Measurements from ENCODE around the gene TRIM7.
"Not testable (repeated sequence)": the region's sequence is repeated elsewhere in the genome, so short reads cannot be mapped to it uniquely, and the experiment has no call there.

TRIM7 gene

GRCh38 chr5:181212080-181212479, 7.1 kb upstream of the TRIM7 start:
- no peak overlapping the region for H3K9ac ChIP-seq (ENCODE audit: low read depth in 1 of 2, low read length in 2 of 2)
- no peak overlapping the region for H3K4me3 ChIP-seq (ENCODE audit: low read length in 2 of 2)
- H3K27me3 ChIP-seq (ENCODE audit: control insufficient read depth in 2 of 2, insufficient read depth in 2 of 2, low read length in 2 of 2): no peaks in the 10 kb centered on the region
- H3K4me1 ChIP-seq (ENCODE audit: control insufficient read depth in 2 of 2, insufficient read depth in 2 of 2, low read length in 2 of 2): peaks cover 0 to 6% of the 10 kb centered on the region in 2 donors
- H3K27ac ChIP-seq (ENCODE audit: low read depth in 2 of 2, low read length in 2 of 2): no peak overlapping the region
- no peaks in the 10 kb centered on the region for H3K9me3 ChIP-seq (ENCODE audit: control insufficient read depth in 2 of 2, low read length in 2 of 2)
- no peaks in the 10 kb centered on the region for H3K36me3 ChIP-seq (ENCODE audit: control insufficient read depth in 2 of 2, insufficient read depth in 2 of 2, low read length in 2 of 2)

GRCh38 chr5:181211208-181211607, 6.2 kb upstream of the TRIM7 start:
- Histone ChIP-seq H3K27ac (ENCODE audit: low read depth in 2 of 2, low read length in 2 of 2) (no peak overlapping the region), H3K9me3 (ENCODE audit: control insufficient read depth in 2 of 2, low read length in 2 of 2) (no peaks in the 10 kb centered on the region), H3K4me3 (ENCODE audit: low read length in 2 of 2) (no peak overlapping the region), H3K36me3 (ENCODE audit: control insufficient read depth in 2 of 2, insufficient read depth in 2 of 2, low read length in 2 of 2) (no peaks in the 10 kb centered on the region), H3K27me3 (ENCODE audit: control insufficient read depth in 2 of 2, insufficient read depth in 2 of 2, low read length in 2 of 2) (no peaks in the 10 kb centered on the region), H3K9ac (ENCODE audit: low read depth in 1 of 2, low read length in 2 of 2) (no peak overlapping the region), H3K4me1 (ENCODE audit: control insufficient read depth in 2 of 2, insufficient read depth in 2 of 2, low read length in 2 of 2) (peaks cover 4% of the 10 kb centered on the region in 2 donors)

- not testable (repeated sequence) for H3K4me3 ChIP-seq (ENCODE audit: low read length in 2 of 2); H3K36me3 ChIP-seq (ENCODE audit: control insufficient read depth in 2 of 2, insufficient read depth in 2 of 2, low read length in 2 of 2); H3K27me3 ChIP-seq (ENCODE audit: control insufficient read depth in 2 of 2, insufficient read depth in 2 of 2, low read length in 2 of 2); H3K4me1 ChIP-seq (ENCODE audit: control insufficient read depth in 2 of 2, insufficient read depth in 2 of 2, low read length in 2 of 2); H3K9ac ChIP-seq (ENCODE audit: low read depth in 1 of 2, low read length in 2 of 2); H3K9me3 ChIP-seq (ENCODE audit: control insufficient read depth in 2 of 2, low read length in 2 of 2); H3K27ac ChIP-seq (ENCODE audit: low read depth in 2 of 2, low read length in 2 of 2)
Observed at GRCh38 chr5:181210698-181211097, 5.7 kb upstream of the TRIM7 start.

GRCh38 chr5:181210148-181210547, 5.2 kb upstream of the TRIM7 start:
- not testable (repeated sequence) for H3K9ac ChIP-seq (ENCODE audit: low read depth in 1 of 2, low read length in 2 of 2); H3K27ac ChIP-seq (ENCODE audit: low read depth in 2 of 2, low read length in 2 of 2); H3K27me3 ChIP-seq (ENCODE audit: control insufficient read depth in 2 of 2, insufficient read depth in 2 of 2, low read length in 2 of 2)

GRCh38 chr5:181209006-181209405, 4.0 kb upstream of the TRIM7 start:
- peaks cover 17% of the 10 kb centered on the region in 2 donors for H3K4me1 ChIP-seq (ENCODE audit: control insufficient read depth in 2 of 2, insufficient read depth in 2 of 2, low read length in 2 of 2)
- H3K9me3 ChIP-seq (ENCODE audit: control insufficient read depth in 2 of 2, low read length in 2 of 2); H3K4me3 ChIP-seq (ENCODE audit: low read length in 2 of 2): not testable (repeated sequence)

More at GRCh38 chr5:181210148-181210547, 5.2 kb upstream of the TRIM7 start:
- not testable (repeated sequence) for H3K36me3 ChIP-seq (ENCODE audit: control insufficient read depth in 2 of 2, insufficient read depth in 2 of 2, low read length in 2 of 2); H3K9me3 ChIP-seq (ENCODE audit: control insufficient read depth in 2 of 2, low read length in 2 of 2); H3K4me3 ChIP-seq (ENCODE audit: low read length in 2 of 2)
- H3K4me1 ChIP-seq (ENCODE audit: control insufficient read depth in 2 of 2, insufficient read depth in 2 of 2, low read length in 2 of 2): peaks cover 13% of the 10 kb centered on the region in 2 donors

GRCh38 chr5:181207960-181208253, 2.9 kb upstream of the TRIM7 start:
- Histone ChIP-seq H3K9me3 (ENCODE audit: control insufficient read depth in 2 of 2, low read length in 2 of 2) (no peaks in the 10 kb centered on the region), H3K4me3 (ENCODE audit: low read length in 2 of 2) (peak overlapping the region; percentile 62 to 79), H3K4me1 (ENCODE audit: control insufficient read depth in 2 of 2, insufficient read depth in 2 of 2, low read length in 2 of 2) (peaks cover 17 to 22% of the 10 kb centered on the region in 2 donors), H3K27me3 (ENCODE audit: control insufficient read depth in 2 of 2, insufficient read depth in 2 of 2, low read length in 2 of 2) (peaks cover 0 to 7% of the 10 kb centered on the region in 2 donors), H3K27ac (ENCODE audit: low read depth in 2 of 2, low read length in 2 of 2) (no peak overlapping the region), H3K36me3 (ENCODE audit: control insufficient read depth in 2 of 2, insufficient read depth in 2 of 2, low read length in 2 of 2) (no peaks in the 10 kb centered on the region), H3K9ac (ENCODE audit: low read depth in 1 of 2, low read length in 2 of 2) (no peak overlapping the region)

More at GRCh38 chr5:181209006-181209405, 4.0 kb upstream of the TRIM7 start:
- H3K27me3 ChIP-seq (ENCODE audit: control insufficient read depth in 2 of 2, insufficient read depth in 2 of 2, low read length in 2 of 2); H3K36me3 ChIP-seq (ENCODE audit: control insufficient read depth in 2 of 2, insufficient read depth in 2 of 2, low read length in 2 of 2); H3K27ac ChIP-seq (ENCODE audit: low read depth in 2 of 2, low read length in 2 of 2); H3K9ac ChIP-seq (ENCODE audit: low read depth in 1 of 2, low read length in 2 of 2): not testable (repeated sequence)

GRCh38 chr5:181207214-181207959, 2.4 kb upstream of the TRIM7 start:
- peak overlapping the region; percentile 30 to 52 for H3K9ac ChIP-seq (ENCODE audit: low read depth in 1 of 2, low read length in 2 of 2)
- H3K36me3 ChIP-seq (ENCODE audit: control insufficient read depth in 2 of 2, insufficient read depth in 2 of 2, low read length in 2 of 2): no peaks in the 10 kb centered on the region
- no peaks in the 10 kb centered on the region for H3K9me3 ChIP-seq (ENCODE audit: control insufficient read depth in 2 of 2, low read length in 2 of 2)
- peak overlapping the region; percentile 62 to 79 for H3K4me3 ChIP-seq (ENCODE audit: low read length in 2 of 2)
- H3K27ac ChIP-seq (ENCODE audit: low read depth in 2 of 2, low read length in 2 of 2): peak overlapping the region; percentile 31 to 38
- peaks cover 17 to 26% of the 10 kb centered on the region in 2 donors for H3K4me1 ChIP-seq (ENCODE audit: control insufficient read depth in 2 of 2, insufficient read depth in 2 of 2, low read length in 2 of 2)
- H3K27me3 ChIP-seq (ENCODE audit: control insufficient read depth in 2 of 2, insufficient read depth in 2 of 2, low read length in 2 of 2): peaks cover 0 to 7% of the 10 kb centered on the region in 2 donors

- Histone ChIP-seq H3K4me1 (ENCODE audit: control insufficient read depth in 2 of 2, insufficient read depth in 2 of 2, low read length in 2 of 2) (peaks cover 17 to 33% of the 10 kb centered on the region in 2 donors), H3K27me3 (ENCODE audit: control insufficient read depth in 2 of 2, insufficient read depth in 2 of 2, low read length in 2 of 2) (peaks cover 0 to 7% of the 10 kb centered on the region in 2 donors), H3K9ac (ENCODE audit: low read depth in 1 of 2, low read length in 2 of 2) (peak overlapping the region; percentile 16 to 20), H3K4me3 (ENCODE audit: low read length in 2 of 2) (peak overlapping the region; percentile 58 to 79), H3K9me3 (ENCODE audit: control insufficient read depth in 2 of 2, low read length in 2 of 2) (no peaks in the 10 kb centered on the region), H3K27ac (ENCODE audit: low read depth in 2 of 2, low read length in 2 of 2) (no peak overlapping the region), H3K36me3 (ENCODE audit: control insufficient read depth in 2 of 2, insufficient read depth in 2 of 2, low read length in 2 of 2) (no peaks in the 10 kb centered on the region)
Observed at GRCh38 chr5:181205761-181206649, 1.0 kb upstream of the TRIM7 start.

GRCh38 chr5:181204113-181204825, 727 bp downstream of the TRIM7 start:
- Histone ChIP-seq H3K27me3 (ENCODE audit: control insufficient read depth in 2 of 2, insufficient read depth in 2 of 2, low read length in 2 of 2) (peaks cover 0 to 7% of the 10 kb centered on the region in 2 donors), H3K36me3 (ENCODE audit: control insufficient read depth in 2 of 2, insufficient read depth in 2 of 2, low read length in 2 of 2) (no peaks in the 10 kb centered on the region), H3K9ac (ENCODE audit: low read depth in 1 of 2, low read length in 2 of 2) (peak overlapping the region in 1 of 2 donors; percentile 60), H3K9me3 (ENCODE audit: control insufficient read depth in 2 of 2, low read length in 2 of 2) (no peaks in the 10 kb centered on the region), H3K27ac (ENCODE audit: low read depth in 2 of 2, low read length in 2 of 2) (peak overlapping the region in 1 of 2 donors; percentile 16), H3K4me1 (ENCODE audit: control insufficient read depth in 2 of 2, insufficient read depth in 2 of 2, low read length in 2 of 2) (peaks cover 17 to 33% of the 10 kb centered on the region in 2 donors), H3K4me3 (ENCODE audit: low read length in 2 of 2) (peak overlapping the region; percentile 35 to 58)

GRCh38 chr5:181203777-181204112, 1.3 kb downstream of the TRIM7 start:
- Histone ChIP-seq H3K36me3 (ENCODE audit: control insufficient read depth in 2 of 2, insufficient read depth in 2 of 2, low read length in 2 of 2) (no peaks in the 10 kb centered on the region), H3K9ac (ENCODE audit: low read depth in 1 of 2, low read length in 2 of 2) (peak overlapping the region in 1 of 2 donors; percentile 41), H3K9me3 (ENCODE audit: control insufficient read depth in 2 of 2, low read length in 2 of 2) (no peaks in the 10 kb centered on the region), H3K27me3 (ENCODE audit: control insufficient read depth in 2 of 2, insufficient read depth in 2 of 2, low read length in 2 of 2) (peaks cover 0 to 7% of the 10 kb centered on the region in 2 donors), H3K27ac (ENCODE audit: low read depth in 2 of 2, low read length in 2 of 2) (peak overlapping the region in 1 of 2 donors; percentile 16), H3K4me1 (ENCODE audit: control insufficient read depth in 2 of 2, insufficient read depth in 2 of 2, low read length in 2 of 2) (peaks cover 17 to 33% of the 10 kb centered on the region in 2 donors), H3K4me3 (ENCODE audit: low read length in 2 of 2) (peak overlapping the region; percentile 35 to 58)

Data from mucosa of rectum (tissue), 2 donors.